ENCODE data around the gene PRR23E. TPM values are rescaled to one million over a fixed set of nuclear protein-coding genes. Genes with fewer than 3 reads are reported as not detected.

Gene PRR23E
- total RNA-seq, 2 experiments from 2014 or later, result not detected

Other genes starting within 250 kb of the PRR23E start
- 1 to 10 TPM; 6.7 to 8.8 TPM for gene PLXNA1, start 210.0 kb upstream of the PRR23E start, total RNA-seq
- not detected for gene PRR20G, start 94.9 kb downstream of the PRR23E start, total RNA-seq